NCI-H748 (cell line): ENCODE measurements around the gene PHACTR2.
"Not testable (repeated sequence)": the region's sequence is repeated elsewhere in the genome, so short reads cannot be mapped to it uniquely, and the experiment has no call there.

Experiments
- DNase-seq: peaks from one replicate; lab custom pipeline; 2025; ENCODE audit not compliant: unreplicated experiment; lab: John Stamatoyannopoulos, UW

The PHACTR2 gene

GRCh38 chr6:143761074-143761473 lies 83.3 kb downstream of the PHACTR2 start:
- DNase-seq = no peak

- no peak for DNase-seq
These were observed 84.4 kb downstream of the PHACTR2 start for GRCh38 chr6:143762126-143762525.

GRCh38 chr6:143765422-143766184 lies 87.8 kb downstream of the PHACTR2 start:
- DNase-seq = no peak

DNA sequence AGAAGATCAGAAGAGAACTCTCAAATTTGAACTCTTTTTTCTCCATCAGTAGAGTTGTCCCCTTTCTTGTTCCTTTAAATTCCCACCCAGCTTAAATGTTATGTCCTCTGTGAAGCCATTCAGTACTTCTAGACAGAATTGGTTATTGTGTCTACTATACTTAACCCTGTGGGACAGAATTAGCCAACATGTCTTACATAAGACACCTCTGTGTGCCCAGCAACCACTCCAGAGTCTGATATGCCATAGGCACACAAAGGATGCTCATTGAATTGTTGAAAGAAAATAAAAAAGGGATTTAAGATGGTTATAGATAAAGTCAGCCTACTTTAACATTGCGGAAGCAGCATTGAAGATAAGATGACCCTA lies 88.4 kb downstream of the PHACTR2 start:
- DNase-seq = no peak

DNA sequence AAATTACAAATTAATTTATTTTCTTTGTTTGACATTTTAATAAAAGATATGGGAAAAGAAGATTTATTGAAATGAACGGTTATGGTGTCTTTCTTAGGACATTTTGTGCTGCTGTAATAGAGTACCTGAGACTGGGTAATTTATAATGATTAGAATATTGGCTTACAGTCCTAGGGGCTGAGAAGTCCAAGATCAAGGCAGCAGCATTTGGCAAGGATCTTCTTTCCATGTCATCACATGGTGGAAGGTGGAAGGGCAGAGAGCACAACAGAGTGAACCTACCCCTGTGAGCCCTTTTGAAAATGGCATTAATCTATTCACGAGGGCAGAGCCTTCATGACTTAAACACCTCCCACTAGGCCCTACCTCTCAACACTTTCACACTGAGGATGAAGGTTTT lies 89.7 kb downstream of the PHACTR2 start:
- no peak for DNase-seq

DNA sequence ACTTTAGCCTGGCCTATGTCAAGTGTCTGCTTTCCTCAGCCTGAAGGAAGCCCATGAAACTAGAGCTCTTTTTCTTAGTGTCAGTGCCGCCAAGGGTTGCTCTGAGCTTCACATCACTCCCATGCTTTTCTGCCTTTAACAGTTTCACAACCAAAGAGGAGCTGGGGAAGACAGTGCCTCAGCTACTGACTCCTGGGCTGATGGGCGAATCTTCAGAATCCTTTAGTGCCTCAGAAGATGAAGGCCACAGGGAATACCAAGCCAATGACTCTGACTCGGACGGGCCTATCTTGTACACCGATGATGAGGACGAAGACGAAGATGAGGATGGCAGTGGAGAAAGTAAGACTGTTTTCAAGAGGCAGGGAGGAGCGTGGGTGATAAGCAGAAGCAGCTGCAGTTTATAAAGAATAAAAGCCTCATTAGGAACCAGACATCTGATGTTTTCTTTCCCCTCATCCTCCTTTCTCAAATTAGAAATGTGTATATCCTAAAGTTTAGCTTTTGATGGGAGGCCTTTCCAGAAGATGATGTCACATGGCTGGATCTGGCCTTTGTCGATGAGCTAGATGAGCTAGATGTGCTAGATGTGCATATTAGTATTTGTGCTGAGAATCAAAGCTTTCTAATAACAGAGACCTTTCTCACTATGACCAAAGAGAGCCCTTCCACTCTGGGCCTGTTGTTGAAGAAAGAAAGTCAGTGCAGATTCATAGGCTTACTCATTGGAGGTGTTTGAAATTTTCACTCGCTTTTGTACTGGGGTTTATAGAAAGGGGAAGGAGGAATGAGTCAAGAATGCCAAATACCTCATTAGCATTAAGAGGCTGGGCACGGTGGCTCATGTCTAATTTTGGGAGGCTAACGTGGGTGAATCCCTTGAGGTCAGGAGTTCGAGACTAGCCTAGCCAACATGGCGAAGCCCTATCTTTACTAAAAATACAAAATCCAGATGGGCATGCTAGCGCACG lies 94.6 kb downstream of the PHACTR2 start:
- DNase-seq = no peak

- DNase-seq = no peak
These were observed 95.9 kb downstream of the PHACTR2 start for GRCh38 chr6:143773506-143774150.

GRCh38 chr6:143774347-143774746 lies 96.6 kb downstream of the PHACTR2 start:
- no peak for DNase-seq

- no peak for DNase-seq
These were observed 97.6 kb downstream of the PHACTR2 start for GRCh38 chr6:143775336-143775735.

DNA sequence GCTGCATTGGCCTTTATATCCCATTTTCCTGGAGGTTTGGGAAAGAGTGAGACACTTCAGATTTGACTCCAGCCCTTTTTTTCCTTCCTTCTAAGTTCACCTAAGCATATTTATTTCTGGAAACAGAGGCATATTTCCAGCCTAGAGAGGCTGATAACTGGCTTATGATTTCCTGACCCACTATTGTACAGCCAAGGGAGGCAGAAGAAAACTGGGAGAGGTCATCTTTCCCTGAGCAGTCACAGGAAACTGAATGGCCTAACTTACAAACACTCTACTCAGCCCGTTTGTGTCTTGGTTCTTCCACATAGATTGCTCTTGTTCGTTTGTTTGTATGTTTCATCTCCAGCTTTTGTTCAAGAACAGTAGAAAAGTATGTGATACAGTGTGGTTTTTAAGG lies 101.2 kb downstream of the PHACTR2 start:
- no peak for DNase-seq

- DNase-seq = no peak
These were observed 104.7 kb downstream of the PHACTR2 start for GRCh38 chr6:143782481-143782880.

- no peak for DNase-seq
These were observed 105.3 kb downstream of the PHACTR2 start for GRCh38 chr6:143783077-143783476.

DNA sequence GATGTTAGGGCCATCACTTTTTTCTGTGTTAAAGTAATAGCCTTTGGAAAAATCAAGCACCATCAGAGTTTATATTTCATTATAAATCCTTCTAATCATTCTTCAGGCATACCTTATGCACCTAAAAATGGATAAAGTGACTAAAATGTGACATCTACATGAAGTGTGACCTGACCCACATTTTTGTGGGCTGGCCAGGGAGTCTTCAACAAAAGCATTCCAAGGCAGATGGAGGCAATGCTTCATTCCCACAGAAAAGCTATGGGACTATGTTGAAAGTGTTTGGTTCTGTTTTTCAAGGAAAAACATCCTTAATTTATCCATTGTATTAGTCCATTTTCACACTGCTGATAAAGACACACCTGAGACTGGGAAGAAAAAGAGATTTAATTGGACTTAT lies 106.6 kb downstream of the PHACTR2 start:
- DNase-seq = no peak

DNA sequence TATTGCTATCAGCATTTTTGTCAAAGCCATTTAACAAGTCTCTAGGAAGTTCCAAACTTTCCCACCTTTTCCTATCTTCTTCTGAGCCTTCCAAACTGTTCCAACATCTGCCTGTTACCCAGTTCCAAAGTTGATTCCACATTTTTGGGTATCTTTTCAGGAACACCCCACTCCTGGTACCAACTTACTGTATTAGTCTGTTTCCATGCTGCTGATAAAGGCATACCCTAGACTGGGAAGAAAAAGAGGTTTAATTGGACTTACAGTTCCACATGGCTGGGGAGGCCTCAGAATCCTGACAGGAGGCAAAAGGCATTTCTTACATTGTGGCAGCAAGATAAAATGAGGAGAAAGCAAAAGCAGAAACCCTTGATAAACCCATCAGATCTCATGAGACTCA lies 108.6 kb downstream of the PHACTR2 start:
- not testable (repeated sequence) for DNase-seq

DNA sequence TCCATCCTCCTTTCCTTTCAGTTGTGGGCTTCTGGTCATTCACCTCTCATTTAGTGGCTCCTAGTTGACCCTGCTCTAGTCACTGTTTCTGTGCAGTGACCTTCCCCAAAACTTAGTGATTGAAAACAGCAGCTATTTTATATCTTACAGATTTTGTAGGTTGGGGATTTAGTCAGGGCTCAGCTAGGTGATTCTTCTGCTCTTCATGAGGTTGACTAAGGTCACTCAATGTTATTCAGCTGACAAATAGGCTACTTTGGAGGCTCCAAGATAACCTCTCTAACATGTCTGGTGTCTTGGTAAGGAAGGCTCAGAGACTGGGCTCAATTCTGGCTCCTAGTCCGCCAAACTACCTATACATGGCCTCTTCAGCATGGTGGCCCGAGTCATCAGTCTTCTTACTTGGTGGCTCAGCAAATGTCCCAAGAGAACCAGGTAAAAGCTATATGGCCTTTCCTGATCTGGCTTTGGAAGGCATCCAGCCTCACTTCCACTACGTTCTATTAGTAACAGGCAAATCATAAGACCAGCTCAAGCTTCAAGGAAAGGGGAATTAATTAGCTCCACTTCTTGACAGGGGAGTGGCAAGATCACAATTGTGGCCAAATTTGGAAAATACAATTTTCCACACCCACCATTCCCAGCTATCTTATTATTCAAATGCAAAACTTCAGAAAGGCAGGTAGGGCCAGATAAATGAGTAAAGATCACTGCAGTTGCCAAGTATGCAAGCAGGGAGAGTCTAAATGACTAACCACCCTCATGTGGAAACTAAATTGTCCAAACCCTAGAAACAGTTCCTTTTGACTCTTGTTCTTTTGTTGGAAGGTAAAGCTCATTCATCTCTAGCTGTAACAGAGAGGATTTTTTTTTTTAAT lies 114.9 kb downstream of the PHACTR2 start:
- no peak for DNase-seq

DNA sequence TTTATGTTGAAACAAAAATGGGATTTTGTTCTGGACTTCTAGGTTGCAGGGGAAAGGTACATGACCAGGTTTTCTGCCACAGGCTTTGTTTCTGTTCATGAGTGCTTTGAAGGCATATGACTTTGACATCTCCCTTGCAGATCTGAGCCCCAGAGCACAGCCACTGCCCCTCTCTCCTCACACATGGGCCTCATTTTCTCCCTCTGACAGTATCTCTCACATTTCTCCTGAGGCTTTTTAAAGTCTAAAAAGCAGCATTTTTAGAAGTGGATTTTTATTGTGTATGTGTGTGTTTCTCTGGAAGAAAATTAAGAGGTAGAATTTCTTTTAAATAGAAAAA lies 115.5 kb downstream of the PHACTR2 start:
- no peak for DNase-seq

DNA sequence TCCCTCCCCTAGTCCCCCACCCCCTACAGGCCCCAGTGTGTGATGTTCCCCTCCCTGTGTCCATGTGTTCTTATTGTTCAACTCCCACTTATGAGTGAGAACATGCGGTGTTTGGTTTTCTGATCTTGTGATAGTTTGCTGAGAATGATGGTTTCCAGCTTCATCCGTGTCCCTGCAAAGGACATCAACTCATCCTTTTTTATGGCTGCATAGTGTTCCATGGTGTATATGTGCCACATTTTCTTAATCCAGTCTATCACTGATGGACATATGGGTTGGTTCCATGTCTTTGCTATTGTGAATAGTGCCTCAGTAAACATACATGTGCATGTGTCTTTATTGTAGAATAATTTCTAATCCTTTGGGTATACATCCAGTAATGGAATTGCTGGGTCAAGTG lies 118.8 kb downstream of the PHACTR2 start:
- DNase-seq = not testable (repeated sequence)

GRCh38 chr6:143798487-143798886 lies 120.7 kb downstream of the PHACTR2 start:
- not testable (repeated sequence) for DNase-seq

DNA sequence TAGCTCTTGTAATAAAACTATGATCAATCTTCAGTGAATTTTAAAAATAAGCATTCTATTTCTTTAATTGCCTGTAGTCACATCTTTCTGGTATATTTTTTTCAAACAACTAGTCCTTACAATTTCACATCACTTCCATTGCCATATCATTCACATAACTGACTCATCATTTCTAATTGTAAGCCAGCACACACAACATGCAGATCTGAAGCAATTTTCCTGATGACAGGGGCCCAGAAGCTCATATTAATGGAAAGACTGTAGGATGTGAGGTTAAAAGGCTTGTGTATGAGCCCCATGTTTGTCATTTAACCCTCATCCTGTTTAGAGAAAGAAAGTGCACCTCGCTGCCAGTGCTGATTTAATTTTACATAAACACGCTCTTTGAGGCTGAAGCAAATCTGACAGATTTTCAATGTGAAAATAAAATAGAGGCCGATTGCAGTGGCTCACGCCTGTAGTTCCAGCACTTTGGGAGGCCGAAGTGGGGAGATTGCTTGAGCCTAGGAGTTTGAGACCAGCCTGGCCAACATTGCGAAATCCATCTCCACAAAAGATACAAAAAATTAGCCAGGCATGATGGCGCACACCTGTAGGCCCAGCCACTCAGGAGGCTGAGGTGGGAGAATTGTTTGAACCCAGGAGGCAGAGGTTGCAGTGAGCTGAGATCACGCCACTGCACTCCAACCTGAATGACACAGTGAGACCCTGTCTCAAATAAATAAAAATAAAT lies 125.2 kb downstream of the PHACTR2 start:
- no peak for DNase-seq
